H1 (cell line): ENCODE data around the gene FGF12. TPM values are rescaled to one million over a fixed set of nuclear protein-coding genes. Genes with fewer than 3 reads are reported as not detected.

Experiments used
- EZH2 ChIP-seq: fragments of 200-600 bp; sonication (generic); IDR thresholded peaks from 2 replicates; pipeline ENCODE4 v1.7.1; 2012; ENCODE audit warnings: low read depth, mild to moderate bottlenecking, moderate library complexity, low read length, inconsistent platforms; ENCODE audit not compliant: severe bottlenecking
- FOSL1 ChIP-seq: IDR thresholded peaks from 2 replicates; pipeline ENCODE4 v1.6.1; 2011; ENCODE audit warnings: mild to moderate bottlenecking, low read depth, low read length, moderate library complexity; ENCODE audit not compliant: insufficient read depth
- MAFK ChIP-seq: IDR thresholded peaks from 2 replicates; pipeline ENCODE4 v1.6.1; 2012; ENCODE audit warnings: low read depth, mild to moderate bottlenecking, improper control_type of control experiment, low read length
- RNF2 ChIP-seq: fragments of 200-900, 300-1000 bp; sonication (generic); IDR thresholded peaks from 2 replicates; pipeline ENCODE4 v1.7.1; 2016; ENCODE audit warnings: borderline replicate concordance, low read depth, mild to moderate bottlenecking, antibody characterized with exemption, low read length; ENCODE audit not compliant: poor library complexity, severe bottlenecking; ENCODE audit errors: missing control alignments
- SIX5 ChIP-seq: IDR thresholded peaks from 2 replicates; pipeline ENCODE4 v1.6.1; 2011; ENCODE audit warnings: mild to moderate bottlenecking, low read depth, low read length
- polyA plus RNA-seq, 7 experiments: library from polyadenylated mRNA; depleted of rRNA in 3 of 7; stranded (reverse) in 5 of 7; unstranded in 2 of 7; fragments of >200 nt in 5 of 7; fragments of 200-250 nt in 2 of 7; gene quantifications; 1 replicate in 5 of 7; 2 replicates in 1 of 7; 4 replicates in 1 of 7; pipeline versions ENCODE4 v1.2.1 to v1.2.3, GENCODE V29; 2011 to 2013; ENCODE audit warnings: missing spikeins in 2 of 7, mixed read lengths in 2 of 7
- total RNA-seq: library from RNA; stranded (reverse); fragmentation: NEBNext Ultra II Directional; extraction: Animal tissue kit (Norgen Biotek cat#: 25700); gene quantifications from 2 replicates; pipeline ENCODE4 v1.2.1, GENCODE V29; 2021

Gene FGF12
- total and polyA plus RNA-seq, 2 of the 8 experiments (the other 6 are each of a cell fraction or from before 2014, with no cell fraction given), result 4.1 to 16.6 TPM

GRCh38 chr3:192133271-192133670 is 594.1 kb downstream of the FGF12 start (continued):
- TF ChIP-seq RNF2 (no peak), SIX5 (no peak), MAFK (no peak), EZH2 (no peak), FOSL1 (no peak)
